OCI-LY3 (cell line): Measurements from ENCODE around the gene ABCC6.

Source experiments
- EZH2phosphoT487 ChIP-seq: fragments of 200-600 bp; shearing (Covaris generic); IDR thresholded peaks from 2 replicates; pipeline ENCODE4 v1.6.1; 2018; ENCODE audit warnings: antibody characterized with exemption, mixed run types, low read depth
- TF ChIP-seq, protein P1 (sequence below): fragments of 200-600, 300-600 bp; sonication (generic); IDR thresholded peaks from 2 replicates; pipeline ENCODE4 v1.5.1; 2014; ENCODE audit warnings: antibody characterized with exemption, low read length, low read depth

DNA sequence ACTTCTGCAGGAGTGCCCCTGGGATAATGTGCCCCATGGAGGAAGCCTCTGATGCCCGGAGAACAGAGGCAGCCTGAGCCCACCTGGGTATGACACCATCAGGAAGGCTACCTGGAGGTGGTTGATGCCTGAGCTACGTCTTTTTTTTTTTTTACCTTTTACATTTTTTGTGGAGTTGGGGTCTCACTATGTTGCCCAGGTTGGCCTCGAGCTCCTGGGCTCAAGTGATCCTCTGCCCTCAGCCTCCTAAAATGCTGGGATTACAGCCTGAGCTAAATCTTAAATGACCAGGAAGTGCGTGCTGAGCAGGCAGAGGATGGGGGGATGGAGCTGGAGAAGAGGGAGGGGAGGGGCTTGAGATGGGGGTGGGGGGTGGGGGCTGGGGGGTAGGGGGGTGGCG is 32.7 kb downstream of the ABCC6 start:
- TF ChIP-seq, protein P1, sequence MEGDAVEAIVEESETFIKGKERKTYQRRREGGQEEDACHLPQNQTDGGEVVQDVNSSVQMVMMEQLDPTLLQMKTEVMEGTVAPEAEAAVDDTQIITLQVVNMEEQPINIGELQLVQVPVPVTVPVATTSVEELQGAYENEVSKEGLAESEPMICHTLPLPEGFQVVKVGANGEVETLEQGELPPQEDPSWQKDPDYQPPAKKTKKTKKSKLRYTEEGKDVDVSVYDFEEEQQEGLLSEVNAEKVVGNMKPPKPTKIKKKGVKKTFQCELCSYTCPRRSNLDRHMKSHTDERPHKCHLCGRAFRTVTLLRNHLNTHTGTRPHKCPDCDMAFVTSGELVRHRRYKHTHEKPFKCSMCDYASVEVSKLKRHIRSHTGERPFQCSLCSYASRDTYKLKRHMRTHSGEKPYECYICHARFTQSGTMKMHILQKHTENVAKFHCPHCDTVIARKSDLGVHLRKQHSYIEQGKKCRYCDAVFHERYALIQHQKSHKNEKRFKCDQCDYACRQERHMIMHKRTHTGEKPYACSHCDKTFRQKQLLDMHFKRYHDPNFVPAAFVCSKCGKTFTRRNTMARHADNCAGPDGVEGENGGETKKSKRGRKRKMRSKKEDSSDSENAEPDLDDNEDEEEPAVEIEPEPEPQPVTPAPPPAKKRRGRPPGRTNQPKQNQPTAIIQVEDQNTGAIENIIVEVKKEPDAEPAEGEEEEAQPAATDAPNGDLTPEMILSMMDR = no peak
- TF ChIP-seq EZH2phosphoT487 = no peak
